GM12892 (cell line): ENCODE measurements around the gene NGLY1.

Experiments
- POLR2A ChIP-seq: IDR thresholded peaks from 2 replicates; pipeline ENCODE4 v1.6.1; 2011; ENCODE audit warnings: low read depth, low read length, control low read depth
- POLR2AphosphoS5 ChIP-seq: IDR thresholded peaks from 2 replicates; pipeline ENCODE4 v1.6.1; 2011; ENCODE audit warnings: low read depth, low read length, control low read depth

- TF ChIP-seq POLR2A (no peak), POLR2AphosphoS5 (no peak)
Measured at GRCh38 chr3:25723802-25724201, 59.4 kb downstream of the NGLY1 start.
